Peyer's patch (tissue), 4 donors: ENCODE data around the gene PPIA. TPM values are rescaled to one million over a fixed set of nuclear protein-coding genes. Genes with fewer than 3 reads are reported as not detected.
A peak's percentile ranks its signal among the peaks of the same experiment; 100 is the strongest.

ENCODE experiments used
- DNase-seq, 3 donors: peaks; one replicate each; pipeline ENCODE4 v3.0.0-alpha.2; 2017 to 2019
- H3K27ac ChIP-seq, 4 donors: fragments of 200-600 bp; sonication (generic); one replicate each; pipeline ENCODE4 v1.5.1; 2016 to 2019
- H3K27me3 ChIP-seq, 2 donors: fragments of 200-600 bp; sonication (generic); one replicate each; pipeline ENCODE4 v1.5.1; 2019
- H3K36me3 ChIP-seq, 3 donors: fragments of 200-600 bp; sonication (generic); one replicate each; pipeline ENCODE4 v1.5.1; 2016 to 2019
- H3K4me1 ChIP-seq, 4 donors: fragments of 200-600 bp; sonication (generic); one replicate each; pipeline ENCODE4 v1.5.1; 2016 to 2019
- H3K4me3 ChIP-seq, 4 donors: fragments of 200-600 bp; sonication (generic); 1 replicate in 3 of 4; 2 replicates in 1 of 4; pipeline ENCODE4 v1.5.1; 2016 to 2019; ENCODE audit warnings: mild to moderate bottlenecking in 1 of 4
- H3K9me3 ChIP-seq, 4 donors: fragments of 200-600 bp; sonication (generic); one replicate each; pipeline ENCODE4 v1.5.1; 2016 to 2019; ENCODE audit warnings: mild to moderate bottlenecking in 1 of 4
- CTCF ChIP-seq, 6 experiments: fragments of 450-650 bp in 4 of 6; fragments of 200-600 bp in 2 of 6; sonication (generic) in 1 of 6; IDR thresholded peaks; one replicate each; pipeline ENCODE4 v1.5.1; 2017 to 2019; ENCODE audit warnings: antibody characterized with exemption in 6 of 6, mild to moderate bottlenecking in 3 of 6, moderate library complexity in 1 of 6
- POLR2A ChIP-seq, 2 donors: fragments of 450-650 bp; IDR thresholded peaks; one replicate each; pipeline ENCODE4 v1.5.1; 2017; ENCODE audit warnings: antibody characterized with exemption in 2 of 2, mild to moderate bottlenecking in 2 of 2, moderate library complexity in 2 of 2
- total RNA-seq, 4 donors: library from RNA; depleted of rRNA; stranded (reverse); fragments of >200 nt; gene quantifications; one replicate each; pipeline ENCODE4 v1.1.0, GENCODE V29; 2016

Gene PPIA
- total RNA-seq, 4 donors from 2014 or later = 565 to 1,018 (median 894) TPM

GRCh38 chr7:44791278-44792219 lies 4.9 kb upstream of the PPIA start:
- Histone ChIP-seq H3K4me3 (no peak overlapping the region), H3K27ac (no peak overlapping the region), H3K27me3 (no peaks in the 10 kb centered on the region), H3K4me1 (no peaks in the 10 kb centered on the region), H3K36me3 (no peaks in the 10 kb centered on the region), H3K9me3 (no peaks in the 10 kb centered on the region)
- no peak for TF ChIP-seq CTCF (IDR thresholded peaks at IDR 0.05)
- no peak for TF ChIP-seq POLR2A (IDR thresholded peaks at IDR 0.05)
- no peak for DNase-seq

GRCh38 chr7:44793919-44794318 lies 2.6 kb upstream of the PPIA start:
- no peak for TF ChIP-seq POLR2A (IDR thresholded peaks at IDR 0.05)
- peaks cover 0 to 1% (median 0%) of the 10 kb centered on the region in 3 donors for H3K36me3 ChIP-seq
- DNase-seq = no peak
- H3K27ac ChIP-seq = no peak overlapping the region
- H3K27me3 ChIP-seq = no peaks in the 10 kb centered on the region
- no peaks in the 10 kb centered on the region for H3K9me3 ChIP-seq
- H3K4me1 ChIP-seq = peaks cover 0 to 12% (median 6%) of the 10 kb centered on the region in 4 donors
- no peak overlapping the region for H3K4me3 ChIP-seq

- Histone ChIP-seq H3K4me1 (peaks cover 0 to 15% (median 8%) of the 10 kb centered on the region in 4 donors), H3K27me3 (no peaks in the 10 kb centered on the region), H3K4me3 (no peak overlapping the region), H3K36me3 (peaks cover 0 to 6% (median 0%) of the 10 kb centered on the region in 3 donors), H3K27ac (no peak overlapping the region), H3K9me3 (no peaks in the 10 kb centered on the region)
- no peak for TF ChIP-seq CTCF (IDR thresholded peaks at IDR 0.05)
- TF ChIP-seq POLR2A (IDR thresholded peaks at IDR 0.05) = no peak
- DNase-seq = no peak
Observed at GRCh38 chr7:44794331-44794730, 2.1 kb upstream of the PPIA start.

GRCh38 chr7:44796034-44796503 lies 412 bp upstream of the PPIA start:
- Histone ChIP-seq H3K27me3 (no peaks in the 10 kb centered on the region), H3K36me3 (peaks cover 0 to 23% (median 0%) of the 10 kb centered on the region in 3 donors), H3K9me3 (no peaks in the 10 kb centered on the region), H3K27ac (peak overlapping the region; percentile 95 to 100 (median 99)), H3K4me1 (peaks cover 0 to 15% (median 8%) of the 10 kb centered on the region in 4 donors), H3K4me3 (peak overlapping the region; percentile 64 to 91 (median 88))
- TF ChIP-seq POLR2A (IDR thresholded peaks at IDR 0.05) (no peak), CTCF (IDR thresholded peaks at IDR 0.05) (no peak)
- DNase-seq = peak in 1 of 3 donors; percentile 41

- Histone ChIP-seq H3K9me3 (no peaks in the 10 kb centered on the region), H3K4me1 (peaks cover 0 to 15% (median 8%) of the 10 kb centered on the region in 4 donors), H3K4me3 (peak overlapping the region; percentile 64 to 91 (median 88)), H3K27me3 (no peaks in the 10 kb centered on the region), H3K36me3 (peaks cover 0 to 38% (median 0%) of the 10 kb centered on the region in 3 donors), H3K27ac (peak overlapping the region; percentile 95 to 100 (median 99))
- TF ChIP-seq POLR2A (IDR thresholded peaks at IDR 0.05) (peak; percentile 21 to 61), CTCF (IDR thresholded peaks at IDR 0.05) (peak; percentile 31 to 55 (median 43))
- DNase-seq = peak; percentile 87 to 96 (median 90)
Observed at GRCh38 chr7:44797329-44798258, 1.1 kb downstream of the PPIA start.
